Activated T-cell treated with anti-CD3 and anti-CD28 coated beads, Interleukin-2, amount 50 U/mL, for 4 hours (primary cell): Measurements from ENCODE around the gene NR1D1. TPM values are rescaled to one million over a fixed set of nuclear protein-coding genes. Genes with fewer than 3 reads are reported as not detected.

Source experiments
- ATAC-seq, 2 donors: fragments of 200-7000 bp; cut with Tn5 transposase; one replicate each; pipeline ENCODE4 v1.10.0; 2021
- DNase-seq: peaks from one replicate; pipeline ENCODE4 v3.0.0-alpha.2; 2020
- H3K27me3 Mint-ChIP-seq: one replicate; pipeline ENCODE4 v1.8.0; 2021; ENCODE audit warnings: low read depth, mixed read lengths
- H3K36me3 Mint-ChIP-seq: one replicate; pipeline ENCODE4 v1.8.0; 2022; ENCODE audit warnings: mixed read lengths; ENCODE audit not compliant: insufficient read depth
- H3K4me1 Mint-ChIP-seq: one replicate; pipeline ENCODE4 v1.8.0; 2021; ENCODE audit warnings: low read depth, mixed read lengths
- H3K4me3 Mint-ChIP-seq: one replicate; pipeline ENCODE4 v1.8.0; 2021; ENCODE audit warnings: mild to moderate bottlenecking, moderate library complexity, mixed read lengths
- H3K9me3 Mint-ChIP-seq: one replicate; pipeline ENCODE4 v1.8.0; 2021; ENCODE audit warnings: mixed read lengths
- total RNA-seq, 3 donors: library from RNA; stranded (reverse); gene quantifications; one replicate each; pipeline ENCODE4 v1.2.1, GENCODE V29; 2021

The NR1D1 gene
- total RNA-seq, 3 donors from 2014 or later, result 12.6 to 16.0 (median 13.7) TPM

DNA sequence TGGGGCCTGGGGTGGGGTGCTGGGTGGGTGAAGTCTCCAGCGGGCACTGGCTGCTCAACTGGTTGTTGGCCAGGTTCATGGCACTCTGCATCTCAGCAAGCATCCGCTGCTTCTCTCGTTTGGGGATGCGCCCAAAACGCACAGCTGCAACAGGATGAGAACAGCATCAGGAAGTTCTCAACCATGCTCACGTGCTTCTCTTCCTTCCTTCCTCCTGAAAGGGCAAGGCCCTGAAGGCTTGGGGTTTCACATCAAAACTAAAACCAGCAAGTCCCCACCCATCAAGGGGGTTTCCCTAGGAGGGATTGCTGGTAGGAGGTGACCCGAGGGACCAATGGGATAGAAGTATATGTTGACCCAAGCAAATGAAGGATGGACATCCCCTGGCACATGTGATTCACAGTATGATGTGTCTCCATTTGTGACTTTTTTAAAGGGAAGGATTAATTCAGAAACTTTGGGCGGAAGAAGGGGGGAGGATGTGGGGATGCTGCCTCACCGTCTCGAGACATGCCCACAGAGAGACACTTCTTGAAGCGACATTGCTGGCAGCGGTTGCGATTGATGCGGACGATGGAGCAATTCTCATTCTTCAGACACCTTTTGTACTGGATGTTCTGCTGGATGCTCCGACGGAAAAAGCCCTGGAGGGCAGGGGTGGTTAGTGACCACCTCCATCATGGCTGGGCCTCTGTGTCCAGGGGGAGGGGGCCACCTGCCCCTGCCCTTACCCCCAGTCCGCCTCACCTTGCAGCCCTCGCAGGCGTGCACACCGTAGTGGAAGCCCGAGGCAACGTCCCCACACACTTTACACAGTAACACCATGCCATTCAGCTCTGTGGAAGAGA is 4.2 kb downstream of the NR1D1 start:
- Mint-ChIP-seq H3K36me3 (peaks cover 32% of the 10 kb centered on the region), H3K9me3 (no peaks in the 10 kb centered on the region), H3K4me1 (peaks cover 70% of the 10 kb centered on the region), H3K27me3 (no peaks in the 10 kb centered on the region), H3K4me3 (peak overlapping the region; percentile 77)
- DNase-seq, result peak; percentile 68
- peak; percentile 66 to 70 for ATAC-seq

DNA sequence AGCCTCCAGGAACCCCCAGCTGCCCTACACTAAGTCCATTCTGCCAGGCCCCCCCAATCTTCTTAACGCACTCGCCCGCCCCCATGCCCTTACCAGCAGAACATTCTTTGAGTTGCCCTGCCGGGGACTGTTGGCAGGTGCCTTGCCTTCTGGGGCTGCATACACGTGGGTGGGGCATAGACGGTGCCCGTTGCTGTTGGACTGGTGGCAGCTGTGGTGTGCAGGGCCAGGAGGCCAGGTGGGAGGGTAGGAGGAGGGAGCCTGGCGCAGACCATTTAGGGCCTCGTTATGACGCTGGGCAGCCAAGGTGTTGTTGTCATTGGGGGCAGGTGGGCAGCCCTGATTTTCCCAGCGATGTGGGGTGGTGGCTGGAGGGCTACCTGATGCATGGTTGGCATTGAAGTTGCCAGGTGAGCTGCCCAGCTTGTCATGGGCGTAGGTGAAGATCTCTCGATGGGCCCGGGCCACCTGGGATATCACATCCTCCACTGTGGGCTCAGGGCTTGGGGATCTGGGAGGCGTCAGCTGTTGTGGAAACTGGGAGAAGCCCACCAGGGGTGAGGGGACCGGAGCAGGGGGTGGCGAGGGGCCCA is 4.9 kb downstream of the NR1D1 start:
- Mint-ChIP-seq H3K36me3 (peaks cover 32% of the 10 kb centered on the region), H3K4me1 (peaks cover 63% of the 10 kb centered on the region), H3K9me3 (no peaks in the 10 kb centered on the region), H3K27me3 (no peaks in the 10 kb centered on the region), H3K4me3 (peak overlapping the region; percentile 77)
- ATAC-seq, result no peak
- DNase-seq, result no peak

DNA sequence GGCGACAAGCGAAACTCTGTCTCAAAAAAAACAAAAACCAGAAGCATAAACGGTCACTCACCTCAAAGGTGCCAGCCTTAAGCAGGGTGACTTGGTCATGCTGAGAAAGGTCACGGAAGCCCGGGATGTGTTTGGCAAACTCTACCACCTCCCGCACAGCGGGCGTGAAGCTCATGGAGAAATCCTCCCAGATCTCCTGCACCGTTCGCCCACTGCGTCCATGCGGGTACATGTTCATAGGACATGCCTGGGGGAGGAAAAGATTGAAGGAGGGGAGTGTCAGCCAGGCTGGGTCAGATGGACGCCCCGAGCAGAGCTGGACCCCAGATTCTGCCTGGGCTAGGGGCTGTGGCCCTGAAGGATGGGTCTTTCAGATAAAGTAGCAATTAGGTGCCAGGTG is 5.5 kb downstream of the NR1D1 start:
- no peaks in the 10 kb centered on the region for H3K9me3 Mint-ChIP-seq
- ATAC-seq (no peak), DNase-seq (no peak)
- peaks cover 58% of the 10 kb centered on the region for H3K4me1 Mint-ChIP-seq
- H3K27me3 Mint-ChIP-seq, result no peaks in the 10 kb centered on the region
- H3K4me3 Mint-ChIP-seq, result no peak overlapping the region
- H3K36me3 Mint-ChIP-seq, result peaks cover 32% of the 10 kb centered on the region

DNA sequence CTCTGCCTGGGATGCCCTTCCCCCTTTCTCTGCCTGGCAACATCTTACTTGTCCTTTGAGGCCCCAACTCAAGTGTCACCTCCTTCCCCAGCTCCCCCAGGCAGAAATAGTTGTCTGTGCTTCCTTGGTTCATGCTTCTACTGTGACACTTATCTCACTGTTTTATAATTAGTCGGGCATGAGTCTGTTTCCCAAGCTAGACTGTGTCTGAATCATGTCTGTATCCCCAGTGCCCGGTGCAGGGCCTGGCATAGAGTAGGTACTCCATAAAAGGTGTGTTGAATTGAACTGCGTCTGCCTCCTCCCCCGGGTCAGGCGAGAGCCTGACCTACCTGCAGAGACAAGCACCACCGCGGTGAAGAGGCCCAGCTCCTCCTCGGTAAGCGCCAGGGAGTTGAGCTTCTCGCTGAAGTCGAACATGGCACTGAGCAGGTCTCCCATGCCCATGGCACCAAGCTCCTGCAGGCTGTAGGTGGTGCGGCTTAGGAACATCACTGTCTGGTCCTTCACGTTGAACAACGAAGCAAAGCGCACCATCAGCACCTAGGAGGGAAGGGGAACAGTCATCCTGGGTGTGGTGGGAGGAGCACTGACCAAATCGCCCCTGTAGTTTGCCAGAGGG is 6.7 kb downstream of the NR1D1 start:
- Mint-ChIP-seq H3K9me3 (no peaks in the 10 kb centered on the region), H3K27me3 (no peaks in the 10 kb centered on the region), H3K4me3 (no peak overlapping the region), H3K36me3 (peaks cover 31% of the 10 kb centered on the region), H3K4me1 (peaks cover 50% of the 10 kb centered on the region)
- DNase-seq (no peak), ATAC-seq (no peak)

DNA sequence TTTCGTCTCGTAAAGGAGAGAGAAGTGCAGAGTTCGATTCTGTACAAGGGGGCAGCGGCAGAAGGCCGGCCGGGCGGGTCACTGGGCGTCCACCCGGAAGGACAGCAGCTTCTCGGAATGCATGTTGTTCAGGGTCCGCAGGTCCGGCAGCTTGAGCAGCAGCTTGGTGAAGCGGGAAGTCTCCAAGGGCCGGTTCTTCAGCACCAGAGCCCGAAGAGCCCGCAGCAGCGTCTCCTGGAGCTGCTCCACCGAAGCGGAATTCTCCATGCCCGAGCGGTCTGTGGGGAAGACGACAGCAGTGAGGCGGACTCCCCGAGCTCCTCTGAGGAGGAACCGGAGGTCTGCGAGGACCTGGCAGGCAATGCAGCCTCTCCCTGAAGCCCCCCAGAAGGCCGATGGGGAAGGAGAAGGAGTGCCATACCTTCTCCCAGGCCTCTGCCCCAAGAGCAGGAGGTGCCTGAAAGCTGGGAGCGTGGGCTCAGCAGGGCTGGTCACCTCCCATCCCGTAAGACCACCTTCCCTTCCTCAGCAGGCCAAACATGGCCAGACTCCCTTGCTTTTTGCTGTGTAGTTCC is 7.3 kb downstream of the NR1D1 start:
- Mint-ChIP-seq H3K4me3 (no peak overlapping the region), H3K9me3 (no peaks in the 10 kb centered on the region), H3K4me1 (peaks cover 44% of the 10 kb centered on the region), H3K27me3 (no peaks in the 10 kb centered on the region), H3K36me3 (peaks cover 30% of the 10 kb centered on the region)
- ATAC-seq (no peak), DNase-seq (no peak)

DNA sequence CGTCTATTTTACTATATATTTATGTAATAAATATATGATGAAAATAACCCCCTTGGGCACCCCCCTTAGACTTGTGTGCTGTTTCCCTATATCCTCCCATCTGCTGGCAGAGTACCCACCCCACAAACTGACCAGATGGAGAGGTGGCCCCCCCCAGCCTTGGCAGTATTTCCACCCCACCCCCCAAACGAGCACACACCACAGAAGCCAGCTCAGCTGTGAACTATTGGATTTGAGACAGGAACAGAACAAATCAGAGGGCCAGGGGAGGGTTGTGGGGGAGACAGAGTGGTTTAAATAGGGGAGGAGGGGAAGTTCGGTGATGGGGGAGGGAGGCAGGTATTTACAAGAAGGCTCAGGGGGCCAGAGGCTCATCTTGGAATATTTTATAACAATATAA is 7.8 kb downstream of the NR1D1 start:
- DNase-seq, result no peak
- H3K4me3 Mint-ChIP-seq, result no peak overlapping the region
- peaks cover 30% of the 10 kb centered on the region for H3K36me3 Mint-ChIP-seq
- H3K27me3 Mint-ChIP-seq, result no peaks in the 10 kb centered on the region
- peaks cover 39% of the 10 kb centered on the region for H3K4me1 Mint-ChIP-seq
- ATAC-seq, result no peak
- H3K9me3 Mint-ChIP-seq, result no peaks in the 10 kb centered on the region

DNA sequence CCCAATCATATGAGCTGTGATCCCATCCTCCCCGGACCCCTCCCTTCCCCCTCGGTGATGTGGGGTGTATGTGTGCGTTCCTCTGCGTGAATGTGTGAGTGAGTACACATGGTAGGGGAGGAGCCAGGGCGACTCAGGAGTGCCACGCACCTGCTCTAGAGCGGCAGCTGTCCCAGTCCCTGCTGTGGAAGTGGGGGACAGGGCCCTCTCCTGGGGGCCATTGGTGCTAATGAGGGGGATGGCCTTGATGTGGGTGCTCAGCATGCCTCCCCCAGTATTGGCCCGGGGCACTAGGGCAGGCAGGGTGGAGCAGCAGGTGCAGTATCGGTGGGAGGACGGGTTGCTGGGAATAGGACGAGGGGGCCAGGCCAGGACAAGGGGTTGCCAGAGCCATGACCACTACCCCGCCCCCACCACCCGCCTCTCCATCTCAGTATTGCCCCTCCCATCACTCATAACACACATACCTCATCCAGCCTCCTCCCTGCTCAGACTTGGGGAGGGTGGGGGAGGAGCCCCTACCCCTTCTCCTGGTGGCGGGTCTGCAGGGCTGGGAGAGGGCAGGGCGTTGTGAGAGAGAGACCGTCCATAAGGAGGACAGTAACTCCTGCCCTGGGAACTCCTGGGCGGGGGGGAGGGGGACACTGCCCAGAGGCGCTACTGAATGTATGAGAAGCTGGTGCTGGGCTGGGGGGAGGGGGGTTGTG is 8.5 kb downstream of the NR1D1 start:
- Mint-ChIP-seq H3K36me3 (peaks cover 30% of the 10 kb centered on the region), H3K4me1 (peaks cover 34% of the 10 kb centered on the region), H3K4me3 (no peak overlapping the region), H3K9me3 (no peaks in the 10 kb centered on the region), H3K27me3 (no peaks in the 10 kb centered on the region)
- no peak for DNase-seq
- no peak for ATAC-seq

DNA sequence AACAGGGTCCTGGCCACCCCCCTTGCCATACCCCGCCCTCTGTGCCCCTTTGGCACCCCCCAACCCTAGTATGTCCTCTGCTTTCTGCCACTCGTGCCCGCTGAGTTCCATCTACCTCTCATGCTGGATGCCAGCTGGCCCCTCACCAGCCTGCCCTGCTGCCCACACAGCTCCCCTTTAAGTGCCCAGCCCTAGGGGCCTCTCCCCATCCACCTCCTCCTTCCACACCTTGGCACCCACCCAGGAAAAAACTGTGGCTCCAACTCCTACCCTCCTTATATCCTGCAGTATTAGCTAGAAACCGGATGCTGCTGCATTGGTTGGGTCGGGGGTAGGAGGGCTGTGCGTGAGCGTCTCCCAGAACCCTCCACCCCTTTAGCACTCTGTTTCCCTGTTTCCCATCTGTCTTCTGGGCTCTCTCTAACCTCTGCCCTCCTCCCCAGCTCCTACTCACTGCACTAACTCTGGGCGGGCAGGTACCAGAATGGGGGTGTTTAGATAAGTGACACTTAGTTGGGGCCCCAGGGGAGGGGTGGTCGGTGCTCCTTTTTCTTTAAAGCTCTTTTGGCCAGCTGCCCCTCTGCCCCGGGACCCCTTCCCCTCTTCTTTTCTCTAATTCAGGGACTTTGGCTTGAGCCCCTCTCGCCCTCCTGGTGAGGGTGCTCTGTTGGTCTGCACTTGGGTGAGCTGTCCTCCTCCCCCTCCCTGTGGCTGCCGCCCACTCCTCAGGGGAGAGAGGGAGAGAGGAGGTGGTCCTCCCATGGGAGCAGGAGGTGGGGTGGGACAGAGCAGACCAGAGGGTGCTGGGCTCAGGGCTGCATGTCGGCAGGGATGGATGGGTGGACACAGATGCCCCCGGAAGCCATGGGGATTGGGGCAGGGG is 9.9 kb downstream of the NR1D1 start:
- Mint-ChIP-seq H3K27me3 (no peaks in the 10 kb centered on the region), H3K9me3 (no peaks in the 10 kb centered on the region), H3K4me1 (peaks cover 23% of the 10 kb centered on the region), H3K36me3 (peaks cover 20% of the 10 kb centered on the region), H3K4me3 (no peak overlapping the region)
- no peak for ATAC-seq
- no peak for DNase-seq

DNA sequence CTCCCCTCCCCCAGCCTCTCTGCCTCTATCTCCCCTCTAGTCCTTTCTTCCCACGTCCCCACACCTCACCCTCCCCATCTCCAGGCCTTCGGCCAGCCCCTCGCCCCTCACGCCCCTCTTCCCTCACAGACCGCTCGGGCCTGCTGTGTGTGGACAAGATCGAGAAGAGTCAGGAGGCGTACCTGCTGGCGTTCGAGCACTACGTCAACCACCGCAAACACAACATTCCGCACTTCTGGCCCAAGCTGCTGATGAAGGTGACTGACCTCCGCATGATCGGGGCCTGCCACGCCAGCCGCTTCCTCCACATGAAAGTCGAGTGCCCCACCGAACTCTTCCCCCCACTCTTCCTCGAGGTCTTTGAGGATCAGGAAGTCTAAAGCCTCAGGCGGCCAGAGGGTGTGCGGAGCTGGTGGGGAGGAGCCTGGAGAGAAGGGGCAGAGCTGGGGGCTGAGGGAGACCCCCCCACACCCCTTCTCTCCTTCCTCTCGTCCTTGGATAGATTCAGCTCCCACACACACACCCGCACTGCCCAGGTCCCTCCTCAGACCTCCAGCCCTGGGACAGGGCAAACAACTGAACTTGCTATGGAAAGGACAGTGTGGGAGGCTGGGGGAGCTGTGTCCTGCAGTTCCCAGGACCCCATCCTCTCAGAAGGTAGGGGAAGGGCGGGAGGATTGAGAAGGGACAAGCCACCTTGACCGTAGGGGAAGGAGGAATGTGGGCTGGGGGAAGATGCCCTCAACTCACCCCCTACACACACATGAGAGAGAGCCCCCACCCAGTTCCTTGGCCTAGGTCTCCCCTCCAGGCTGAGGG is 11.1 kb downstream of the NR1D1 start:
- Mint-ChIP-seq H3K4me3 (no peak overlapping the region), H3K9me3 (no peaks in the 10 kb centered on the region), H3K36me3 (peaks cover 15% of the 10 kb centered on the region), H3K4me1 (peaks cover 15% of the 10 kb centered on the region), H3K27me3 (no peaks in the 10 kb centered on the region)
- no peak for DNase-seq
- no peak for ATAC-seq

DNA sequence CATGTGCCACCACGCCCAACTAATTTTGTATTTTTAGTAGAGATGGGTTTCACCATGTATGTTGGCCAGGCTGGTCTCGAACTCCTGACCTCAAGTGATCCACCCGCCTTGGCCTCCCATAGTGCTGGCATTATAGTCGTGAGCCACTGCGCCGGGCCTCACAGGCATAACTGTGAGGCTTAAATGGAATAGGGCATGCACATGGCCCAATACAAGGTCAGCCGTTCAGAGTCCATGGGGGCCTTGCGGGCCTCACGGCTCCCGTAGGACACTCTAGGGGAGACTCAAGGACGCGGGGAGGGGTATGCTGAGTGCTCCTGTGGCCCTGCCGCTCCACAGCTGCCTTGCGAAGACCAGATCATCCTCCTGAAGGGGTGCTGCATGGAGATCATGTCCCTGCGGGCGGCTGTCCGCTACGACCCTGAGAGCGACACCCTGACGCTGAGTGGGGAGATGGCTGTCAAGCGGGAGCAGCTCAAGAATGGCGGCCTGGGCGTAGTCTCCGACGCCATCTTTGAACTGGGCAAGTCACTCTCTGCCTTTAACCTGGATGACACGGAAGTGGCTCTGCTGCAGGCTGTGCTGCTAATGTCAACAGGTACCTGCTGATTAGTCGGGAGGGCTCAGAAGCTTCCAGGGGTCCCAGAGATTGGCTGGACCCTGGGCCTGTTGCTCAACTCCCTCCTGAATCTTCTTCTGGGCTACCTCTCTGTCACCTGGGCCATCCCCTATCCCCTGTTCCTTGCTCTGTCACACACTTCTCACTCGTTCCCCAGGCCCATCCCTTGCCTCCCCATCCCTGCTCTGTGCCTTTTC is 12.3 kb downstream of the NR1D1 start:
- ATAC-seq, result no peak
- H3K27me3 Mint-ChIP-seq, result no peaks in the 10 kb centered on the region
- DNase-seq, result no peak
- peaks cover 7% of the 10 kb centered on the region for H3K36me3 Mint-ChIP-seq
- peaks cover 5% of the 10 kb centered on the region for H3K4me1 Mint-ChIP-seq
- H3K9me3 Mint-ChIP-seq, result no peaks in the 10 kb centered on the region
- H3K4me3 Mint-ChIP-seq, result no peak overlapping the region

DNA sequence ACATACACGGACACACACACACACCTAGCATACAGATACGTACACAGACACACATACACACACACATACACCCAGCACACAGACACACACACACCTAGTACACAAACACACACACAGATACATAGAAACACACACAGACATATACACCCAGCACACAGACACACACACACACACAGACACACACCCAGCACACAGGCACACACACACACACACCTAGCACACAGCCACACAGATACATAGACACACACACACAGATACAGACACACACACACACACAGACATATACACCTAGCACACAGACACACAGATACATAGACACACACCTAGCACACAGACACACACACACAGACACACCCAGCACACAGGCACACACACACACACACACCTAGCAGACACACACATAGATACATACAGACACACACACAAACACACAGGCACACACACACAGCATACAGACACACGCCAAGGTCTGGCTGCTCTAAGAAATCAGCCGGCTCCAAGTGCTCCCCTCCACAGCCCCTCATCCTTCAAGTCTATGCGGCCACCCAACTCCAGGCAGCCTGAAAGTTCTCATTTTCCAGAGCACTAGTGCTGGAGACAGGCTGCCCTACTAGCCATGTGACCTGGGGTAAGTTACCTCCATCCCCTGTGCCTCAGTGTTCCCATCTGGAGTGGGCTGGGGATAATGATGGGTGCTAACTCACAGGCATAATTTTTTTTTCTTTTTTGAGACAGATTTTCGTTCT is 13.2 kb downstream of the NR1D1 start:
- DNase-seq (no peak), ATAC-seq (no peak)
- Mint-ChIP-seq H3K9me3 (no peaks in the 10 kb centered on the region), H3K4me1 (peaks cover 5% of the 10 kb centered on the region), H3K27me3 (no peaks in the 10 kb centered on the region), H3K4me3 (no peak overlapping the region), H3K36me3 (peaks cover 7% of the 10 kb centered on the region)
